ENCODE results near the gene GARIN5B. TPM values are rescaled to one million over a fixed set of nuclear protein-coding genes. Genes with fewer than 3 reads are reported as not detected.

The GARIN5B gene
- total and polyA plus RNA-seq, 2 of the 4 experiments (the other 2 are of a cell fraction): not detected

GRCh38 chr19:55369653-55370304 lies 6.7 kb upstream of the GARIN5B start:
- WGBS, 2 experiments (ENCODE audit: extremely low coverage in 2 of 2, insufficient read length in 1 of 2): 1% methylated on average over 24 of the region's 59 CpGs; no CpG with 5 or more reads in 1 of the 2 experiments
- no peak overlapping the region for H2BK15ac ChIP-seq (ENCODE audit: low read depth, low read length)

More at GRCh38 chr19:55369653-55370304, 6.7 kb upstream of the GARIN5B start:
- peak overlapping the region; percentile 88 for H3K14ac ChIP-seq (replicated peaks; ENCODE audit: low read depth, low read length)
- H3K9me3 ChIP-seq (ENCODE audit: control insufficient read depth, insufficient read depth, low read length): no peaks in the 10 kb centered on the region
- H4K5ac ChIP-seq (ENCODE audit: low read depth, low read length): peak overlapping the region; percentile 29
- peak overlapping the region; percentile 87 for H3K9ac ChIP-seq (ENCODE audit: low read depth, low read length)
- H3K4me2 ChIP-seq (ENCODE audit: low read depth, low read length): peak overlapping the region; percentile 80
- peak overlapping the region; percentile 42; the same call in 1 of the 2 replicates for H2BK120ac ChIP-seq (ENCODE audit: low read depth, low read length)
- peak overlapping the region in 1 of 2 experiments; percentile 57; a peak in 3 of 4 replicates for H4K8ac ChIP-seq (ENCODE audit: low read depth in 2 of 2, low read length in 2 of 2)
- peak overlapping the region; percentile 89 for H3K4me3 ChIP-seq (ENCODE audit: insufficient read depth, low read depth, low read length)
- H2BK20ac ChIP-seq (ENCODE audit: low read depth, low read length): no peak overlapping the region
- peaks cover 43% of the 10 kb centered on the region for H4K20me1 ChIP-seq (ENCODE audit: insufficient read depth, low read length)
- peak overlapping the region; percentile 84 for H2AFZ ChIP-seq (replicated peaks; ENCODE audit: low read length, poor library complexity)
- H3K27me3 ChIP-seq (ENCODE audit: control insufficient read depth, insufficient read depth, low read length): no peaks in the 10 kb centered on the region
- intact Hi-C loops (cut with micrococcal nuclease) (no loop called here), in situ Hi-C loops (cut with MboI; ENCODE audit: low sequenced_read_pairs) (no loop called here), dilution Hi-C loops (cut with HindIII; ENCODE audit: low sequenced_read_pairs, unreplicated experiment) (no loop called here)
- peaks cover 5 to 54% of the 10 kb centered on the region in 2 experiments; a peak in 3 of 4 replicates for H3K79me1 ChIP-seq (ENCODE audit: low read depth in 1 of 2, low read length in 2 of 2)
- H2BK5ac ChIP-seq (ENCODE audit: low read depth, low read length, poor library complexity, severe bottlenecking): peak overlapping the region; percentile 90
- H3K36me3 ChIP-seq (ENCODE audit: control insufficient read depth, insufficient read depth, low read length): peaks cover 26% of the 10 kb centered on the region
- DNase-seq: peak; percentile 76
- peak overlapping the region; percentile 37; the same call in 1 of the 2 replicates for H3K23ac ChIP-seq (ENCODE audit: low read depth, low read length)
- no TSS peak for BruUV-seq (replicated peaks)
- H3K9me1 ChIP-seq (ENCODE audit: insufficient read depth, low read length): peaks cover 9% of the 10 kb centered on the region; the same call in 1 of the 2 replicates
- TF ChIP-seq RCOR1 (IDR thresholded peaks at IDR 0.05; ENCODE audit: insufficient replicate concordance, low read length) (no peak), CHD1 (IDR thresholded peaks at IDR 0.05; ENCODE audit: low read depth, low read length) (peak; percentile 94), CTCF (conservative IDR thresholded peaks at IDR 0.05; ENCODE audit: low read depth, low read length) (no peak), FOS (IDR thresholded peaks at IDR 0.05; ENCODE audit: low read depth, low read length) (no peak), ELK1 (IDR thresholded peaks at IDR 0.05; ENCODE audit: borderline replicate concordance, low read depth, low read length) (no peak), MAFK (IDR thresholded peaks at IDR 0.05; ENCODE audit: low read depth, low read length) (no peak), POLR2A (IDR thresholded peaks at IDR 0.05; ENCODE audit: low read depth, low read length) (peak; percentile 68; the same call in 1 of the 2 replicates)
- H3K27ac ChIP-seq (ENCODE audit: insufficient read depth, low read length): peak overlapping the region; percentile 97
- peaks cover 43% of the 10 kb centered on the region for H3K4me1 ChIP-seq (ENCODE audit: control insufficient read depth, insufficient read depth, low read length)
- peak overlapping the region; percentile 95 for H2AK9ac ChIP-seq (replicated peaks; ENCODE audit: low read depth, low read length, poor library complexity)
- ChIA-PET CTCF (no interaction called here), POLR2A (ENCODE audit: unreplicated experiment) (interaction anchor here (0.6 to 1.4 kb wide), 3 partner anchors 14 to 229 kb away, joined by 3 to 5 read pairs (median 4); partner anchors contain the start of genes TMEM238 and UBE2S)
- peak overlapping the region; percentile 59; the same call in 1 of the 2 replicates for H3K18ac ChIP-seq (ENCODE audit: low read depth, low read length)
- H4K91ac ChIP-seq (ENCODE audit: insufficient read depth, low read depth, low read length): peak overlapping the region; percentile 75
- H3K4ac ChIP-seq (ENCODE audit: low read depth, low read length): peak overlapping the region; percentile 94
- ATAC-seq (ENCODE audit: low read depth): peak; percentile 66
- peak overlapping the region; percentile 65; the same call in 1 of the 2 replicates for H3K56ac ChIP-seq (ENCODE audit: extremely low read depth, insufficient read depth, low read length)
- H2AK5ac ChIP-seq (ENCODE audit: low read depth, low read length): peak overlapping the region; percentile 88
